B cell (primary cell): ENCODE measurements around the gene TCERG1L. TPM values are rescaled to one million over a fixed set of nuclear protein-coding genes. Genes with fewer than 3 reads are reported as not detected.

Experiments
- ATAC-seq: fragments of 200-7000 bp; cut with Tn5 transposase; one replicate; pipeline ENCODE4 v1.10.0; 2021; ENCODE audit warnings: low read depth, mild to moderate bottlenecking, moderate number of reproducible peaks, moderate library complexity
- CTCF ChIA-PET: fragments of 350-600 bp; sonication (Branson Sonifier 250); formaldehyde crosslinking; loops from one replicate; lab custom pipeline; 2021; ENCODE audit warnings: antibody characterized with exemption, inconsistent platforms; lab: Charles Lee
- POLR2A ChIA-PET: fragments of 350-600 bp; sonication (Branson Sonifier 250); formaldehyde crosslinking; loops from one replicate; lab custom pipeline; 2021; ENCODE audit warnings: antibody characterized with exemption; lab: Charles Lee
- DNase-seq: peaks from one replicate; pipeline ENCODE4 v3.0.0; 2013
- H2AFZ ChIP-seq: 2 replicates; pipeline ENCODE4 v1.6.1; 2012; ENCODE audit warnings: mild to moderate bottlenecking, low read depth, low read length; ENCODE audit not compliant: insufficient read depth, poor library complexity, severe bottlenecking
- H3K27ac ChIP-seq, 2 donors: 1 replicate in 1 of 2; 2 replicates in 1 of 2; pipeline ENCODE4 v1.5.1; 2012 to 2013; ENCODE audit warnings: low read length in 2 of 2, mild to moderate bottlenecking in 2 of 2, moderate library complexity in 1 of 2
- H3K27me3 ChIP-seq, 4 experiments: fragments of 200-600 bp in 1 of 4; sonication (generic) in 1 of 4; replicated peaks in 1 of 4; 1 replicate in 2 of 4; 2 replicates in 2 of 4; pipeline versions ENCODE4 v1.6.1 to v1.7.0; 2013 to 2016; ENCODE audit warnings: low read length in 3 of 4, mild to moderate bottlenecking in 2 of 4, mixed read lengths in 1 of 4, moderate library complexity in 1 of 4; ENCODE audit not compliant: insufficient read depth in 4 of 4, control insufficient read depth in 3 of 4; ENCODE audit errors: control extremely low read depth in 1 of 4
- H3K36me3 ChIP-seq, 2 experiments: replicated peaks in 1 of 2; 1 replicate in 1 of 2; 2 replicates in 1 of 2; pipeline versions ENCODE4 v1.6.1 to v1.7.1; 2013; ENCODE audit warnings: low read length in 1 of 2; ENCODE audit not compliant: insufficient read depth in 2 of 2, control insufficient read depth in 1 of 2; ENCODE audit errors: control extremely low read depth in 1 of 2, extremely low read depth in 1 of 2
- H3K4me1 ChIP-seq, 2 donors: fragments of 200-600 bp in 1 of 2; sonication (generic) in 1 of 2; 1 replicate in 1 of 2; 2 replicates in 1 of 2; pipeline versions ENCODE4 v1.5.1 to v1.6.1; 2013 to 2017; ENCODE audit warnings: low read length in 2 of 2; ENCODE audit not compliant: control insufficient read depth in 2 of 2, insufficient read depth in 2 of 2
- H3K4me2 ChIP-seq: replicated peaks from 2 replicates; pipeline ENCODE3; 2012; ENCODE audit warnings: mild to moderate bottlenecking, low read depth, low read length; ENCODE audit not compliant: poor library complexity, severe bottlenecking
- H3K4me3 ChIP-seq, 5 experiments: fragments of 200-600 bp in 1 of 5; sonication (generic) in 1 of 5; 1 replicate in 3 of 5; 2 replicates in 2 of 5; pipeline versions ENCODE4 v1.5.1 to v1.7.0; 2011 to 2016; ENCODE audit warnings: low read length in 4 of 5, mild to moderate bottlenecking in 4 of 5, low read depth in 2 of 5, control low read depth in 1 of 5, moderate library complexity in 1 of 5; ENCODE audit not compliant: insufficient read depth in 1 of 5; ENCODE audit errors: control extremely low read depth in 1 of 5, extremely low read depth in 1 of 5
- H3K79me2 ChIP-seq: fragments of 200-600 bp; sonication (generic); one replicate; pipeline ENCODE4 v1.6.0; 2016; ENCODE audit warnings: low read length; ENCODE audit not compliant: control insufficient read depth, insufficient read depth
- H3K9ac ChIP-seq: fragments of 200-600 bp; sonication (generic); 2 replicates; pipeline ENCODE4 v1.6.1; 2017; ENCODE audit warnings: mild to moderate bottlenecking, low read length, moderate library complexity
- H3K9me3 ChIP-seq, 3 donors: one replicate each; pipeline versions ENCODE4 v1.6.1 to v1.7.1; 2013; ENCODE audit warnings: low read length in 2 of 3; ENCODE audit not compliant: control insufficient read depth in 2 of 3, insufficient read depth in 1 of 3; ENCODE audit errors: control extremely low read depth in 1 of 3
- H4K20me1 ChIP-seq: 2 replicates; pipeline ENCODE4 v1.6.0; 2012; ENCODE audit warnings: mild to moderate bottlenecking, low read length; ENCODE audit not compliant: insufficient read depth, control insufficient read depth, poor library complexity, severe bottlenecking
- H3K27ac Mint-ChIP-seq: one replicate; pipeline ENCODE4 v1.8.0; 2021; ENCODE audit warnings: mixed read lengths
- H3K27me3 Mint-ChIP-seq: one replicate; pipeline ENCODE4 v1.8.0; 2021; ENCODE audit warnings: mixed read lengths
- H3K4me1 Mint-ChIP-seq: one replicate; pipeline ENCODE4 v1.8.0; 2021; ENCODE audit warnings: mixed read lengths
- H3K4me3 Mint-ChIP-seq: one replicate; pipeline ENCODE4 v1.8.0; 2021; ENCODE audit warnings: mixed read lengths
- H3K9me3 Mint-ChIP-seq: one replicate; pipeline ENCODE4 v1.8.0; 2022; ENCODE audit warnings: mixed read lengths; ENCODE audit not compliant: insufficient read depth
- CTCF ChIP-seq: fragments of 200-600 bp; IDR thresholded peaks from one replicate; pipeline ENCODE4 v1.8.0; 2022; ENCODE audit warnings: antibody characterized with exemption, mild to moderate bottlenecking
- EZH2 ChIP-seq: IDR thresholded peaks from 2 replicates; pipeline ENCODE4 v1.6.1; 2012; ENCODE audit warnings: borderline replicate concordance, low read depth, mild to moderate bottlenecking, moderate library complexity, low read length; ENCODE audit not compliant: insufficient read depth, poor library complexity, severe bottlenecking
- WGBS: methylation state at CpG from one replicate; pipeline ENCODE4 v1.1.5; 2013; ENCODE audit warnings: missing lambda C conversion rate; ENCODE audit not compliant: insufficient coverage; 5-methylcytosine and 5-hydroxymethylcytosine counted together
- intact Hi-C: fragments of 100-400 bp; cut with micrococcal nuclease; formaldehyde crosslinking; loops from one replicate; pipeline ENCODE4 v1.10.0; 2022
- polyA plus RNA-seq: library from polyadenylated mRNA; depleted of rRNA; stranded (reverse); fragments of >200 nt; gene quantifications from 2 replicates; pipeline ENCODE4 v1.2.3, GENCODE V29; 2012
- total RNA-seq, 2 donors: library from RNA; stranded (reverse); fragments of 120-200 nt in 1 of 2; gene quantifications; 1 replicate in 1 of 2; 2 replicates in 1 of 2; pipeline versions ENCODE4 v1.2.3 to v1.2.4, GENCODE V29; 2013 to 2022

TCERG1L gene
- total and polyA plus RNA-seq, 2 donors (not counting 1 experiment from before 2014, with no cell fraction given) = 0.10 TPM; not detected in 1

GRCh38 chr10:131207584-131208532 lies 103.7 kb downstream of the TCERG1L start:
- ATAC-seq = no peak
- POLR2A ChIA-PET = no interaction called here
- no peak for TF ChIP-seq EZH2
- no peak overlapping the region for H3K27ac ChIP-seq
- no peaks in the 10 kb centered on the region for H3K9me3 Mint-ChIP-seq
- CTCF ChIA-PET = no interaction called here
- no peaks in the 10 kb centered on the region for H4K20me1 ChIP-seq
- WGBS = 91% methylated on average over 28 of the region's 29 CpGs
- no peaks in the 10 kb centered on the region for H3K4me1 ChIP-seq
- no peaks in the 10 kb centered on the region for H3K79me2 ChIP-seq
- no peak overlapping the region for H3K4me2 ChIP-seq
- no peaks in the 10 kb centered on the region for H3K36me3 ChIP-seq
- no peak overlapping the region for H3K9ac ChIP-seq
- no peaks in the 10 kb centered on the region for H3K4me1 Mint-ChIP-seq
- no peak overlapping the region for H3K27ac Mint-ChIP-seq
- H3K27me3 ChIP-seq = no peaks in the 10 kb centered on the region
- no peak for DNase-seq
- no peak overlapping the region for H3K4me3 ChIP-seq
- no peaks in the 10 kb centered on the region for H3K27me3 Mint-ChIP-seq
- intact Hi-C loops = no loop called here
- H2AFZ ChIP-seq = no peak overlapping the region
- no peak overlapping the region for H3K4me3 Mint-ChIP-seq
- H3K9me3 ChIP-seq = peaks cover 0 to 44% (median 0%) of the 10 kb centered on the region in 3 donors

GRCh38 chr10:131207176-131207575 lies 104.3 kb downstream of the TCERG1L start:
- intact Hi-C loops = no loop called here
- Mint-ChIP-seq H3K9me3 (no peaks in the 10 kb centered on the region), H3K27ac (no peak overlapping the region), H3K27me3 (no peaks in the 10 kb centered on the region), H3K4me1 (no peaks in the 10 kb centered on the region), H3K4me3 (no peak overlapping the region)
- no peaks in the 10 kb centered on the region for H3K27me3 ChIP-seq
- no peak for ATAC-seq
- no peaks in the 10 kb centered on the region for H3K36me3 ChIP-seq
- no peaks in the 10 kb centered on the region for H4K20me1 ChIP-seq
- H3K4me1 ChIP-seq = no peaks in the 10 kb centered on the region
- CTCF ChIA-PET = no interaction called here
- no peak overlapping the region for H2AFZ ChIP-seq
- no peak for TF ChIP-seq EZH2
- TF ChIP-seq CTCF = no peak
- no peak overlapping the region for H3K4me3 ChIP-seq
- H3K9me3 ChIP-seq = peaks cover 0 to 44% (median 0%) of the 10 kb centered on the region in 3 donors
- POLR2A ChIA-PET = no interaction called here
- H3K9ac ChIP-seq = no peak overlapping the region
- WGBS = 88% methylated on average over 8 of the region's 8 CpGs
- H3K27ac ChIP-seq = no peak overlapping the region
- H3K79me2 ChIP-seq = no peaks in the 10 kb centered on the region
- DNase-seq = no peak
- H3K4me2 ChIP-seq = no peak overlapping the region
